C4-2B (cell line): ENCODE data around the gene GPR137.
A peak's percentile ranks its signal among the peaks of the same experiment; 100 is the strongest.

Experiments used
- H3K27ac ChIP-seq: fragments of 450-650 bp; 2 replicates; pipeline ENCODE4 v1.5.1; 2017
- ZFX ChIP-seq: fragments of 450-650 bp; IDR thresholded peaks from 2 replicates; pipeline ENCODE4 v1.6.1; 2017
- TF ChIP-seq, protein P1 (sequence below): fragments of 450-650 bp; conservative IDR thresholded peaks from 2 replicates; pipeline ENCODE4 v1.5.1; 2017; ENCODE audit warnings: mild to moderate bottlenecking

Gene GPR137

DNA sequence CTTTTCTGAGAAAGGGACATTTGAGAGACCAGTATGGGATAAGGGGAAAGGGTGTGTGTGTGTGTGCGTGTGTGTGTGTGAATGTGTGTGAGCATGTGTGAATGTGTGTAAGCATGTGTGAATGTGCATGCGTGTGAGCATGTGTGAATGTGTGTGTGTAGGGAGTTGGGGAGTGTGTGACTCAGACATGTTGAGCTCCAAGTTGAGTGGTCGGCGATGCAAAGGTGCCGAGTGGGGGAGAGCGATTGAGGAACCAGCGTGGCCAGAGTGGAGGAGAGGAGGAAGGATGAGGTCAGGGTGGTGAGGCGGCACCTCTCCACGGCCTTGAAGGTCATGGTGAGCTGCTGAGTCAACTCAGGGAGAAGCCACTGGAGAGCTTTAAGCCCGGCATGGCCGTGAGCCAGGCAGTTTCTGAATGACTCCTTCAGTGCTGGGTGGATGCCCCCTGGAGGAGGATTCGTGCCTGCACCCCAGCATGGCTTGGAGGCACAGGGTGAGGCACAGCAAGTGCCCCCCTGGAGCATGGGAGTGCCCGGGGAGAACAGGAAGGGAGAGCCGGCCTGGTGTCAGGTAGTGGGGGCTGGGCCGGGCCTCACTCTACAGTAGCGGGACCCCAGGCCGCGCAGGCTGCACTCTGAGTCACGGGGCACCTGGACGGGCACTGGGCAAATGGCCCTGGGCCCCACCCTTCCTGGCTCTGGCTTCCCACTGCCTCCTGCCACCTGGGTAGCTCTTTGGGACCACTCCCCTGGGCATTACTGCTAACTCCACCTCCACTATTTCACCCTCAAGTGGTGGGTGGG is 46.1 kb downstream of the GPR137 start:
- TF ChIP-seq, protein P1, sequence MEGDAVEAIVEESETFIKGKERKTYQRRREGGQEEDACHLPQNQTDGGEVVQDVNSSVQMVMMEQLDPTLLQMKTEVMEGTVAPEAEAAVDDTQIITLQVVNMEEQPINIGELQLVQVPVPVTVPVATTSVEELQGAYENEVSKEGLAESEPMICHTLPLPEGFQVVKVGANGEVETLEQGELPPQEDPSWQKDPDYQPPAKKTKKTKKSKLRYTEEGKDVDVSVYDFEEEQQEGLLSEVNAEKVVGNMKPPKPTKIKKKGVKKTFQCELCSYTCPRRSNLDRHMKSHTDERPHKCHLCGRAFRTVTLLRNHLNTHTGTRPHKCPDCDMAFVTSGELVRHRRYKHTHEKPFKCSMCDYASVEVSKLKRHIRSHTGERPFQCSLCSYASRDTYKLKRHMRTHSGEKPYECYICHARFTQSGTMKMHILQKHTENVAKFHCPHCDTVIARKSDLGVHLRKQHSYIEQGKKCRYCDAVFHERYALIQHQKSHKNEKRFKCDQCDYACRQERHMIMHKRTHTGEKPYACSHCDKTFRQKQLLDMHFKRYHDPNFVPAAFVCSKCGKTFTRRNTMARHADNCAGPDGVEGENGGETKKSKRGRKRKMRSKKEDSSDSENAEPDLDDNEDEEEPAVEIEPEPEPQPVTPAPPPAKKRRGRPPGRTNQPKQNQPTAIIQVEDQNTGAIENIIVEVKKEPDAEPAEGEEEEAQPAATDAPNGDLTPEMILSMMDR = no peak; the same call in 1 of the 2 replicates
- TF ChIP-seq ZFX = no peak
- peak overlapping the region; percentile 13 for H3K27ac ChIP-seq

DNA sequence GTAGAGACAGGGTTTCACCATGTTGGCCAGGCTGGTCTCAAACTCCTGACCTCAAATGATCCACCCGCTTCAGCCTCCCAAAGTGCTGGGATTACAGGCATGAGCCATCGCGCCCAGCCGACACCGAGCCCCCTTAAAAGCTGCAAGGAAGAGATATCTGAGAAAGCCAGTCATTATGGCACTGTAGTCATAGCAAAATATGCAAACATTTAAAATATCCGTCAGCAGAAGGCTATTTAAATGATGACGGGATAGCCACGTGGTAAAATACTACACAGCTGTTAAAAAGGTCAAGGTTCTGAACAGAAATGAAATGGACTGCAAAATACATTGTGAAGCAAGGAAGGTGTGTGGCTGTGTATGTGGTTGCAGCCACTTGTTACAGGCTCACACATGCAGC is 47.9 kb downstream of the GPR137 start:
- TF ChIP-seq, protein P1 = no peak
- TF ChIP-seq ZFX = no peak
- H3K27ac ChIP-seq = no peak overlapping the region

DNA sequence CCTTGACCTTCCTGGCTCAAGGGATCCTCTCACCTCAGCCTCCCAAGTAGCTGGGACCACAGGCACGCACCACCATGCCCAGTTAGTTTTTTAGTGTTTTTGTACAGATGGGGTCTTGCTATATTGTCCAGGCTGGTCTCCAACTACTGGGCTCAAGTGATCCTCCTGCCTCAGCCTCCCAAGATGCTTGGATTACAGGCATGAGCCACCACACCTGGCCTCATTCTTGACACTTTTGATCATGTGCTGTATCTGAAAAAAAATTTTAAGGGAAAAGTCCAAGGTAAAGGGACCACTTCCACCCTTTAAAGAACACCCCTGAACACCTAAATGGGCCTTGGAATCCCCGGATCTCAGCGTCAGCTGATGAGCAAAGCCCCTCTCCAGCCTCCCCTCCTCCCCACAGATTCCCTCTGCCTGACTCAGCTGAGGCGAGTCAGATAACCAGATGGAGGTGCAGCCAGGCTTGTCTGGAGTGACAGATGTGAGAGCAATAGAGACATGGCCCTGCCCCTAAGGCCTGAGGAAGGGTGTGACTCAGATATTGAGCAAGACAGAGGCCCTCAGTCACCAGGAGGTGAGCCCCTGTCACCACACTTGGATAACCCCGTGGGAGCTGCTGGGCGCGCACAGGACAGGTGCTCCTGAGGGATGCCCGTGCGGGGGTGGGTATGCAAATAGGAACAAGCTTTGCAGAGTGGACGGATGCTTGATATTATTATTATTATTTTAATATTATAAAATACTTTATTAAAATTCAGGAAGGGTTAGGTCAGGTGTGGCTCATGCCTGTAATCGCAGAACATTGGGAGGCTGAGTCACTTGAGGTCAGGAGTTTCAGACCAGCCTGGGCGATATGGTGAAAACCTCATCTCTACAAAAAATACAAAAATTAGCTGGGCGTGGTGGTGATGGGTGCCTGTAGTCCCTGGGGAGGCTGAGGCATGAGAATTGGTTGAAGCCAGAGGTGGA is 49.4 kb downstream of the GPR137 start:
- no peak overlapping the region for H3K27ac ChIP-seq
- TF ChIP-seq ZFX = no peak
- TF ChIP-seq, protein P1 = no peak

DNA sequence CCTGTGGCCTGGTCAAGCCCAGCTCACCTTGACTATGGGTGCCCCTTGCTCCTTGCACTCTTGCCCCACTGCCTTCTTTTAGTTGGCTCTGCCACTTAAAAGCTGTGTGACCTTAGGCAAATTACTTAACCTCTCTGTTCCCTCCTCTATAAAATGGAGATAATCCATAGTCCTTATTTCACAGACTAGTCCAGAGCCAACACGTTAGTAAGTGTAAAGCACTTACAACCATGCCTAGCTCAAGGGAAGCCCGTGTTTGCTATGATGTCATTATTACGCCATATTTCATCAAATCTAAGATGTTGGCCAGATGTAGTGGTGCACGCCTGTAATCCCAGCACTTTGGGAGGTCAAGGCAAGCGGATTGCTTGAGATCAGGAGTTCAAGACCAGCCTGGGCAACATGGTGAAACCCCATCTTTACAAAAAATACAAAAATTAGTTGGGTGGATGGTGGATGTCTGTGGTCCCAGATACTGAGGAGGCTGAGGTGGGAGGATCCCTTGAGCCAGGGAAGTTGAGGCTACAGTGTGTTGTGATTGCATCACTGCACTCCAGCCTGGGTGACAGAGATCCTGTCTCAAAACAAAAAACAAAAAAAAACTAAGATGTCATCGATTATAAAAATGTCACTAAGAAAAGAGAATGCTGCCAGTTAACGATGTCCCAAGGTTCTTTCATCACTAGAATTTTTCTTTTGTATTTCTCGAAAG is 52.0 kb downstream of the GPR137 start:
- H3K27ac ChIP-seq = no peak overlapping the region

DNA sequence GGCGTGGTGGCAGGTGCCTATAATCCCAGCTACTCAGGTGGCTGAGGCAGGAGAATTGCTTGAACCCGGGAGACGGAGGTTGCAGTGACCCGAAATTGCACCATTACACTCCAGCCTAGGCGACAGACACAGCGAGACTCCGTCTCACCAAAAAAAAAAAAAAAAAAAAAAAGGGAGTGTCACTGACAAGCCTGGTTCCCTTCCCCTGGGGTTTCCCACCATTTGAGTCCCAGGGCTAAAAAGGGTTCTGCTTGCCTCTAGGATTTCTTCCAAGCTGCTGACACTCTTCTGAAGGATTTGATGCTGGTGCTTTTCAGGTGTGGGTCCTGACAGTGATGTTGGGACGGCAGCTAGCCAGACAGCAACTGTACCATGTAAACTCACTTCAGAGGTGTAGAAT is 53.1 kb downstream of the GPR137 start:
- TF ChIP-seq, protein P1 = no peak
- no peak overlapping the region for H3K27ac ChIP-seq

More for the DNA sequence above, 52.0 kb downstream of the GPR137 start:
- no peak for TF ChIP-seq ZFX
- TF ChIP-seq, protein P1 = no peak
